K562 (cell line): Measurements from ENCODE around the gene POMGNT1. TPM values are rescaled to one million over a fixed set of nuclear protein-coding genes. Genes with fewer than 3 reads are reported as not detected.
A peak's percentile ranks its signal among the peaks of the same experiment; 100 is the strongest.

Experiments used
- ATAC-seq: fragments of 200-7000 bp; cut with Tn5 transposase; 3 replicates; pipeline ENCODE4 v1.9.1; 2020; ENCODE audit warnings: moderate library complexity
- BruUV-seq: library from RNA; stranded (reverse); fragments of 400-500 nt; replicated peaks from 2 replicates; lab custom pipeline; 2021; lab: Mats Ljungman, UMichigan
- CTCF ChIA-PET: fragments of 300-600 bp; formaldehyde crosslinking; extraction: SDS; loops from one replicate; lab custom pipeline; 2021; ENCODE audit warnings: low intra/inter-chr PET ratio; lab: Yijun Ruan, JAX
- POLR2A ChIA-PET: fragments of 300-600, 350-650 bp; sonication (Branson Sonifier 250); formaldehyde crosslinking; extraction: SDS; loops from one replicate; lab custom pipeline; 2021; ENCODE audit warnings: antibody characterized with exemption, inconsistent platforms; lab: Yijun Ruan, JAX
- DNase-seq, 4 experiments: peaks; one replicate each; pipeline versions ENCODE4 v3.0.0 to v3.0.0-alpha.2; 2011 to 2018; ENCODE audit warnings: low spot score in 3 of 4, mixed read lengths in 3 of 4; ENCODE audit errors: extremely low read depth in 1 of 4
- FAIRE-seq: peaks from 2 replicates; lab custom pipeline; 2011; peaks lifted over from hg19 to GRCh38; lab: Jason Lieb, UNC
- H2AFZ ChIP-seq: 2 replicates; pipeline ENCODE4 v1.6.0; 2011; ENCODE audit warnings: low read depth, low read length, control low read depth, inconsistent platforms
- H3K27ac ChIP-seq: fragments of 200-600 bp; 3 replicates; pipeline ENCODE4 v1.8.0; 2011; ENCODE audit warnings: low read depth, mild to moderate bottlenecking, control low read depth, inconsistent platforms, low read length, moderate library complexity, mixed read lengths; ENCODE audit errors: extremely low read depth
- H3K27me3 ChIP-seq, 2 experiments: fragments of 300-600 bp in 1 of 2; 2 replicates in 1 of 2; 3 replicates in 1 of 2; pipeline versions ENCODE4 v1.6.0 to v1.8.0; 2011; ENCODE audit warnings: inconsistent platforms in 2 of 2, low read length in 2 of 2, mild to moderate bottlenecking in 1 of 2, mixed read lengths in 1 of 2, moderate library complexity in 1 of 2; ENCODE audit not compliant: control insufficient read depth in 2 of 2, insufficient read depth in 2 of 2
- H3K36me3 ChIP-seq: fragments of 300-600 bp; 3 replicates; pipeline ENCODE4 v1.8.0; 2011; ENCODE audit warnings: mild to moderate bottlenecking, low read length, inconsistent platforms; ENCODE audit not compliant: control insufficient read depth, insufficient read depth
- H3K4me1 ChIP-seq, 2 experiments: fragments of 200-600 bp in 1 of 2; replicated peaks in 1 of 2; 2 replicates in 1 of 2; 3 replicates in 1 of 2; pipeline versions ENCODE4 v1.5.1 to v1.8.0; 2011; ENCODE audit warnings: inconsistent platforms in 2 of 2, low read length in 2 of 2, mild to moderate bottlenecking in 1 of 2, mixed read lengths in 1 of 2, moderate library complexity in 1 of 2; ENCODE audit not compliant: control insufficient read depth in 2 of 2, insufficient read depth in 2 of 2
- H3K4me2 ChIP-seq: 2 replicates; pipeline ENCODE4 v1.6.1; 2011; ENCODE audit warnings: low read length, control low read depth, inconsistent platforms, mixed read lengths; ENCODE audit not compliant: insufficient read depth
- H3K4me3 ChIP-seq: fragments of 200-600 bp; sonication (generic), shearing (Covaris generic); 2 replicates; pipeline ENCODE4 v1.5.1; 2016; ENCODE audit warnings: control low read depth, inconsistent platforms
- H3K79me2 ChIP-seq: fragments of 200-600 bp; 3 replicates; pipeline ENCODE4 v1.8.0; 2011; ENCODE audit warnings: low read length, inconsistent platforms; ENCODE audit not compliant: control insufficient read depth, insufficient read depth
- H3K9ac ChIP-seq, 2 experiments: 2 replicates each; pipeline versions ENCODE4 v1.6.0 to v1.6.1; 2011; ENCODE audit warnings: low read depth in 2 of 2, low read length in 2 of 2, control low read depth in 1 of 2, inconsistent platforms in 1 of 2, mild to moderate bottlenecking in 1 of 2, mixed read lengths in 1 of 2; ENCODE audit not compliant: insufficient read depth in 1 of 2
- H3K9me1 ChIP-seq: one replicate; pipeline ENCODE4 v1.6.0; 2011; ENCODE audit warnings: inconsistent platforms, mild to moderate bottlenecking, low read length, moderate library complexity; ENCODE audit not compliant: control insufficient read depth, insufficient read depth
- H3K9me3 ChIP-seq: replicated peaks from 2 replicates; pipeline ENCODE4 v1.5.1; 2011; ENCODE audit warnings: low read depth, low read length, inconsistent platforms; ENCODE audit not compliant: control insufficient read depth, insufficient read depth
- H4K20me1 ChIP-seq: replicated peaks from 2 replicates; pipeline ENCODE4 v1.6.1; 2011; ENCODE audit warnings: low read length, inconsistent platforms, mixed read lengths; ENCODE audit not compliant: control insufficient read depth, insufficient read depth
- ASH1L ChIP-seq: fragments of 450-650 bp; IDR thresholded peaks from 2 replicates; pipeline ENCODE4 v1.6.1; 2018; ENCODE audit warnings: borderline replicate concordance, mild to moderate bottlenecking, low read depth; ENCODE audit not compliant: partially characterized antibody
- ESRRA ChIP-seq: fragments of 450-650 bp; IDR thresholded peaks from 2 replicates; pipeline ENCODE4 v1.6.1; 2014; ENCODE audit warnings: low read depth, mild to moderate bottlenecking, moderate library complexity, borderline replicate concordance
- ETV6 ChIP-seq, 3 experiments: fragments of 150-350 bp in 1 of 3; sonication (generic) in 1 of 3; formaldehyde crosslinking in 1 of 3; IDR thresholded peaks; 2 replicates each; pipeline versions ENCODE4 v1.6.1 to v1.8.0; 2014 to 2022; ENCODE audit warnings: borderline replicate concordance in 2 of 3, low read depth in 2 of 3, antibody characterized with exemption in 1 of 3, low read length in 1 of 3, mild to moderate bottlenecking in 1 of 3, missing genetic modification reagents in 1 of 3
- FOXJ3 ChIP-seq: sonication (generic); formaldehyde crosslinking; IDR thresholded peaks from 2 replicates; pipeline ENCODE4 v1.4.0; 2020; ENCODE audit warnings: mild to moderate bottlenecking, missing genetic modification reagents
- GATAD2A ChIP-seq: fragments of 450-650 bp; IDR thresholded peaks from 2 replicates; pipeline ENCODE4 v1.6.1; 2017
- POLR3G ChIP-seq: IDR thresholded peaks from 2 replicates; pipeline ENCODE4 v1.6.1; 2011; ENCODE audit not compliant: insufficient read length, insufficient replicate concordance; ENCODE audit errors: extremely low read depth
- SIX5 ChIP-seq, 2 experiments: IDR thresholded peaks; 2 replicates each; pipeline ENCODE4 v1.6.1; 2011; ENCODE audit warnings: low read length in 2 of 2, borderline replicate concordance in 1 of 2, low read depth in 1 of 2, mild to moderate bottlenecking in 1 of 2, moderate library complexity in 1 of 2; ENCODE audit not compliant: insufficient read depth in 1 of 2
- SLC30A9 ChIP-seq: fragments of 250-450 bp; sonication (Bioruptor Pico); IDR thresholded peaks from 2 replicates; pipeline ENCODE4 v1.8.0; 2022; ENCODE audit warnings: mild to moderate bottlenecking, moderate library complexity
- SMC3 ChIP-seq: conservative IDR thresholded peaks from 2 replicates; pipeline ENCODE4 v1.6.1; 2011; ENCODE audit warnings: low read depth, low read length, improper control_type of control experiment; ENCODE audit not compliant: insufficient read depth
- ZNF12 ChIP-seq: sonication (generic); formaldehyde crosslinking; IDR thresholded peaks from 2 replicates; pipeline ENCODE4 v1.4.0; 2020; ENCODE audit warnings: mild to moderate bottlenecking, missing genetic modification reagents
- ZNF764 ChIP-seq: fragments of 250-450 bp; sonication (Bioruptor Pico); IDR thresholded peaks from 2 replicates; pipeline ENCODE4 v1.4.0; 2020; ENCODE audit warnings: low read depth, mild to moderate bottlenecking, moderate library complexity
- WGBS: fragments of 100-300 bp; shearing (Covaris generic); methylation state at CpG from one replicate; pipeline ENCODE4 v1.1.6; 2016; ENCODE audit warnings: low coverage, mixed read lengths; ENCODE audit not compliant: insufficient coverage; ENCODE audit errors: missing lambda C conversion rate; 5-methylcytosine and 5-hydroxymethylcytosine counted together
- in situ Hi-C: fragments of 300-500 bp; cut with MboI; formaldehyde crosslinking; loops from 4 replicates; pipeline ENCODE4 v1.15.0; 2018; ENCODE audit warnings: inconsistent platforms, mixed read lengths
- intact Hi-C: fragments of 100-400 bp; cut with micrococcal nuclease; formaldehyde crosslinking; loops from 2 replicates; pipeline ENCODE4 v1.14.2; 2022
- polyA plus RNA-seq, 8 experiments: library from polyadenylated mRNA; depleted of rRNA in 4 of 8; stranded (reverse) in 5 of 8; unstranded in 3 of 8; fragments of >200 nt; fragmentation: Nextera tagmentation in 2 of 8; fragmentation: Illumina TruSeq in 1 of 8; extraction: Ambion mirVana in 2 of 8; extraction: Trizol in 1 of 8; gene quantifications; 2 replicates each; pipeline versions ENCODE4 v1.2.1 to v1.2.3, GENCODE V29; 2011 to 2014; ENCODE audit warnings: inconsistent platforms in 1 of 8, missing spikeins in 1 of 8
- total RNA-seq, 7 experiments: library from RNA; depleted of rRNA in 6 of 7; stranded (reverse); fragments of >200 nt in 6 of 7; fragmentation: Illumina TruSeq in 2 of 7; extraction: Trizol in 2 of 7; gene quantifications; 2 replicates each; pipeline versions ENCODE4 v1.2.1 to v1.2.3, GENCODE V29; 2011 to 2021; ENCODE audit warnings: low replicate concordance in 1 of 7
- TF ChIP-seq, protein P1 (sequence below): fragments of 250-450 bp; sonication (Bioruptor Pico); IDR thresholded peaks from 2 replicates; pipeline ENCODE4 v1.4.0; 2020; ENCODE audit warnings: mild to moderate bottlenecking, moderate library complexity
- TF ChIP-seq, protein P2 (sequence below): sonication (generic); formaldehyde crosslinking; IDR thresholded peaks from 2 replicates; pipeline ENCODE4 v1.8.1; 2023; ENCODE audit warnings: mild to moderate bottlenecking, missing genetic modification reagents

Gene POMGNT1
- total and polyA plus RNA-seq, 9 of the 15 experiments (the other 6 are each of a cell fraction or from before 2014, with no cell fraction given): 14.1 to 58.9 (median 37.8) TPM

DNA sequence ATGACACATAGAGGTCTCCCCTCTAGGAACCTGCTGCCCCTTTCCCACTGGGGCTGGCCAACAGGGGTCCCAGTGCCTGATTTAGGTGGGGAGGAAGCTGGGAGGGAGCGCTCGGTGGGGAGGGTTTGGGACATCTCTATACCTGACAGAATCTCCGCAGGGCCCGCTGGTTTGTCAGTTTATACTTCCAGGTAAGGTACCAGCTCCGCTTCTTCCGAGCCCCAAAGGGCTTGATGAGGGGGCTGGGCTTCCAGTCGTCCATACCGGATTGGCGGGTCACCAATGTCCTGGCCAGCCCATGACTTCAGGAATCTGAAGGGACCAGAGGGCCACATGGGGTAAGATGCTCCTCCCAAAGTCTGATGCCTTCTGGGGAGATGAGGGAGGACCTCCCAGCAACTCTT is 672 bp downstream of the POMGNT1 start:
- no peaks in the 10 kb centered on the region for H3K27me3 ChIP-seq
- H4K20me1 ChIP-seq: no peaks in the 10 kb centered on the region
- no TSS peak for BruUV-seq
- ChIA-PET POLR2A (interaction anchor here (0.7 to 2.3 kb wide), 3 partner anchors 21 to 1468 kb away, joined by 3 to 7 read pairs (median 4); partner anchors contain the start of gene PRDX1), CTCF (interaction anchor here (1.1 kb wide), 1 partner anchor 160 kb away, joined by 4 read pairs; no protein-coding TSS in a partner anchor)
- in situ Hi-C loops: loop anchor here (25.0 kb wide), 1 partner anchor 560 kb away; no protein-coding TSS in a partner anchor
- ATAC-seq (no peak), DNase-seq (peak in 2 of 4 experiments; percentile 53 to 54), FAIRE-seq (no peak)
- peaks cover 15% of the 10 kb centered on the region for H3K79me2 ChIP-seq
- H3K9ac ChIP-seq: peak overlapping the region; percentile 89 to 96
- peak overlapping the region; percentile 96 for H3K4me2 ChIP-seq
- H3K9me1 ChIP-seq: no peaks in the 10 kb centered on the region
- intact Hi-C loops: no loop called here
- TF ChIP-seq ETV6 (IDR thresholded peaks at IDR 0.05; ENCODE audit: borderline replicate concordance in 1 of 2, low read depth in 2 of 2, low read length in 1 of 2) (no peak), ETV6 (CRISPR knock-in tag; IDR thresholded peaks at IDR 0.05; ENCODE audit: borderline replicate concordance) (no peak), SMC3 (no peak), POLR3G (no peak), ASH1L (no peak), SLC30A9 (CRISPR knock-in tag) (no peak), GATAD2A (no peak), ESRRA (no peak), FOXJ3 (CRISPR knock-in tag) (no peak), ZNF764 (CRISPR knock-in tag) (no peak), ZNF12 (no peak), SIX5 (IDR thresholded peaks at IDR 0.05; ENCODE audit: borderline replicate concordance in 1 of 2, insufficient read depth in 1 of 2, low read depth in 1 of 2, low read length in 2 of 2) (no peak)
- TF ChIP-seq, protein P1, sequence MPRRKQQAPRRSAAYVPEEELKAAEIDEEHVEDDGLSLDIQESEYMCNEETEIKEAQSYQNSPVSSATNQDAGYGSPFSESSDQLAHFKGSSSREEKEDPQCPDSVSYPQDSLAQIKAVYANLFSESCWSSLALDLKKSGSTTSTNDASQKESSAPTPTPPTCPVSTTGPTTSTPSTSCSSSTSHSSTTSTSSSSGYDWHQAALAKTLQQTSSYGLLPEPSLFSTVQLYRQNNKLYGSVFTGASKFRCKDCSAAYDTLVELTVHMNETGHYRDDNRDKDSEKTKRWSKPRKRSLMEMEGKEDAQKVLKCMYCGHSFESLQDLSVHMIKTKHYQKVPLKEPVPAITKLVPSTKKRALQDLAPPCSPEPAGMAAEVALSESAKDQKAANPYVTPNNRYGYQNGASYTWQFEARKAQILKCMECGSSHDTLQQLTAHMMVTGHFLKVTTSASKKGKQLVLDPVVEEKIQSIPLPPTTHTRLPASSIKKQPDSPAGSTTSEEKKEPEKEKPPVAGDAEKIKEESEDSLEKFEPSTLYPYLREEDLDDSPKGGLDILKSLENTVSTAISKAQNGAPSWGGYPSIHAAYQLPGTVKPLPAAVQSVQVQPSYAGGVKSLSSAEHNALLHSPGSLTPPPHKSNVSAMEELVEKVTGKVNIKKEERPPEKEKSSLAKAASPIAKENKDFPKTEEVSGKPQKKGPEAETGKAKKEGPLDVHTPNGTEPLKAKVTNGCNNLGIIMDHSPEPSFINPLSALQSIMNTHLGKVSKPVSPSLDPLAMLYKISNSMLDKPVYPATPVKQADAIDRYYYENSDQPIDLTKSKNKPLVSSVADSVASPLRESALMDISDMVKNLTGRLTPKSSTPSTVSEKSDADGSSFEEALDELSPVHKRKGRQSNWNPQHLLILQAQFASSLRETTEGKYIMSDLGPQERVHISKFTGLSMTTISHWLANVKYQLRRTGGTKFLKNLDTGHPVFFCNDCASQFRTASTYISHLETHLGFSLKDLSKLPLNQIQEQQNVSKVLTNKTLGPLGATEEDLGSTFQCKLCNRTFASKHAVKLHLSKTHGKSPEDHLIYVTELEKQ (CRISPR knock-in tag): no peak
- TF ChIP-seq, protein P2, sequence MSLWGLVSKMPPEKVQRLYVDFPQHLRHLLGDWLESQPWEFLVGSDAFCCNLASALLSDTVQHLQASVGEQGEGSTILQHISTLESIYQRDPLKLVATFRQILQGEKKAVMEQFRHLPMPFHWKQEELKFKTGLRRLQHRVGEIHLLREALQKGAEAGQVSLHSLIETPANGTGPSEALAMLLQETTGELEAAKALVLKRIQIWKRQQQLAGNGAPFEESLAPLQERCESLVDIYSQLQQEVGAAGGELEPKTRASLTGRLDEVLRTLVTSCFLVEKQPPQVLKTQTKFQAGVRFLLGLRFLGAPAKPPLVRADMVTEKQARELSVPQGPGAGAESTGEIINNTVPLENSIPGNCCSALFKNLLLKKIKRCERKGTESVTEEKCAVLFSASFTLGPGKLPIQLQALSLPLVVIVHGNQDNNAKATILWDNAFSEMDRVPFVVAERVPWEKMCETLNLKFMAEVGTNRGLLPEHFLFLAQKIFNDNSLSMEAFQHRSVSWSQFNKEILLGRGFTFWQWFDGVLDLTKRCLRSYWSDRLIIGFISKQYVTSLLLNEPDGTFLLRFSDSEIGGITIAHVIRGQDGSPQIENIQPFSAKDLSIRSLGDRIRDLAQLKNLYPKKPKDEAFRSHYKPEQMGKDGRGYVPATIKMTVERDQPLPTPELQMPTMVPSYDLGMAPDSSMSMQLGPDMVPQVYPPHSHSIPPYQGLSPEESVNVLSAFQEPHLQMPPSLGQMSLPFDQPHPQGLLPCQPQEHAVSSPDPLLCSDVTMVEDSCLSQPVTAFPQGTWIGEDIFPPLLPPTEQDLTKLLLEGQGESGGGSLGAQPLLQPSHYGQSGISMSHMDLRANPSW (CRISPR knock-in tag): no peak
- WGBS: 57% methylated on average over 9 of the region's 9 CpGs
- H3K4me3 ChIP-seq: peak overlapping the region; percentile 83
- H3K9me3 ChIP-seq: no peaks in the 10 kb centered on the region
- H2AFZ ChIP-seq: peak overlapping the region; percentile 96
- peak overlapping the region; percentile 74 for H3K27ac ChIP-seq
- H3K36me3 ChIP-seq: peaks cover 43% of the 10 kb centered on the region; the same call in 2 of the 3 replicates
- H3K4me1 ChIP-seq: peaks cover 20 to 27% of the 10 kb centered on the region in 2 experiments
